Pericardium fibroblast (primary cell): ENCODE results near the gene DQX1. TPM values are rescaled to one million over a fixed set of nuclear protein-coding genes. Genes with fewer than 3 reads are reported as not detected.

ENCODE experiments used
- total RNA-seq: library from RNA; depleted of rRNA; stranded (reverse); fragments of >200 nt; gene quantifications from 2 replicates; pipeline ENCODE4 v1.2.3, GENCODE V29; 2015

The DQX1 gene, protein sequence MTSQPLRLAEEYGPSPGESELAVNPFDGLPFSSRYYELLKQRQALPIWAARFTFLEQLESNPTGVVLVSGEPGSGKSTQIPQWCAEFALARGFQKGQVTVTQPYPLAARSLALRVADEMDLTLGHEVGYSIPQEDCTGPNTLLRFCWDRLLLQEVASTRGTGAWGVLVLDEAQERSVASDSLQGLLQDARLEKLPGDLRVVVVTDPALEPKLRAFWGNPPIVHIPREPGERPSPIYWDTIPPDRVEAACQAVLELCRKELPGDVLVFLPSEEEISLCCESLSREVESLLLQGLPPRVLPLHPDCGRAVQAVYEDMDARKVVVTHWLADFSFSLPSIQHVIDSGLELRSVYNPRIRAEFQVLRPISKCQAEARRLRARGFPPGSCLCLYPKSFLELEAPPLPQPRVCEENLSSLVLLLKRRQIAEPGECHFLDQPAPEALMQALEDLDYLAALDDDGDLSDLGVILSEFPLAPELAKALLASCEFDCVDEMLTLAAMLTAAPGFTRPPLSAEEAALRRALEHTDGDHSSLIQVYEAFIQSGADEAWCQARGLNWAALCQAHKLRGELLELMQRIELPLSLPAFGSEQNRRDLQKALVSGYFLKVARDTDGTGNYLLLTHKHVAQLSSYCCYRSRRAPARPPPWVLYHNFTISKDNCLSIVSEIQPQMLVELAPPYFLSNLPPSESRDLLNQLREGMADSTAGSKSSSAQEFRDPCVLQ
- total RNA-seq, result not detected in 2 replicates

DNA sequence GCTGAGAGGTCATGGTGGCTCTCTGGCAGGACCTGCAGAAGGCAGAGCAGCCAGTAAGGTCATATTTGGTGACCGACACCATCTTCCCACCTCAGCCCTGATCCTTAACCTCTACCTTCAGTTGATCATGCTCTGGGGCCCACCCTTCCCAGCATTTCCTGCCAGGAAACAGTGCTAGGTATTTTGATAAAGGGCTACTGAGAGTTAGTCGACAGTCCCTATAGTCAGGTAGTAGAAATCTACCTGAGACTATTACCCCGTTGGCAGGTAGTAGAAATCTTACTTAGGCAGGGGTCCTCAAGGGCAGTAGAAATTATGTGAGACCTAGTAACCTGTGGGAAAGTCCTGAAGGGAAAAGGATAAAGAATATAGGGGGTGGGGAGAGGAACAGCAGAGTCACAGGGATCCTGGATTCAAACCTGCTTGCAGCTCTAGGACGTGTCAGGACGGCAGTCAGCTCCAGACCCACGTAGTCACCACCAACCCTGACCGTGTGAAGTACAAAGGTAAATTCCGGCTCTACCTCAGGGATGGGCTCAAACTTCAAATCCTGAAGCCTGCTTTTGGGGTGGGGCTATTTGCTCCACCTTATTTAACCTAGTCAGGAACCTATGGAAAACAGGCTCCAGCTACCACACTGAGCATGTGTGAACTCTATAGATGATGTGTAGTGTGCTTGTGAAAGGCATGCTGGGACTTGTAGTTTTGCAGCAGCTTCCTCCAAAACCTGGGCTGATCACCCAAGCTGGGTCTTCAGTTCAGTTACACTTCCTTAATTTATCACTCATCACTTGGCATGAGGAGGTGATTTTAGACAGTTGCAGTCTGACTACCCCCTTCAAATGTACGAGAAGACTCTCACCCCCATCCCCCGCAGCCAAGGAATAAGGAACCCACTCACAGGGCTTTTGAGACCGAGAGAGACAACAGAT lies at the start of gene DQX1:
TSS of gene DQX1 (minus strand) at position 515 of the 932 bp plus-strand sequence. CDS start at position 13, 502 bp downstream.

DNA sequence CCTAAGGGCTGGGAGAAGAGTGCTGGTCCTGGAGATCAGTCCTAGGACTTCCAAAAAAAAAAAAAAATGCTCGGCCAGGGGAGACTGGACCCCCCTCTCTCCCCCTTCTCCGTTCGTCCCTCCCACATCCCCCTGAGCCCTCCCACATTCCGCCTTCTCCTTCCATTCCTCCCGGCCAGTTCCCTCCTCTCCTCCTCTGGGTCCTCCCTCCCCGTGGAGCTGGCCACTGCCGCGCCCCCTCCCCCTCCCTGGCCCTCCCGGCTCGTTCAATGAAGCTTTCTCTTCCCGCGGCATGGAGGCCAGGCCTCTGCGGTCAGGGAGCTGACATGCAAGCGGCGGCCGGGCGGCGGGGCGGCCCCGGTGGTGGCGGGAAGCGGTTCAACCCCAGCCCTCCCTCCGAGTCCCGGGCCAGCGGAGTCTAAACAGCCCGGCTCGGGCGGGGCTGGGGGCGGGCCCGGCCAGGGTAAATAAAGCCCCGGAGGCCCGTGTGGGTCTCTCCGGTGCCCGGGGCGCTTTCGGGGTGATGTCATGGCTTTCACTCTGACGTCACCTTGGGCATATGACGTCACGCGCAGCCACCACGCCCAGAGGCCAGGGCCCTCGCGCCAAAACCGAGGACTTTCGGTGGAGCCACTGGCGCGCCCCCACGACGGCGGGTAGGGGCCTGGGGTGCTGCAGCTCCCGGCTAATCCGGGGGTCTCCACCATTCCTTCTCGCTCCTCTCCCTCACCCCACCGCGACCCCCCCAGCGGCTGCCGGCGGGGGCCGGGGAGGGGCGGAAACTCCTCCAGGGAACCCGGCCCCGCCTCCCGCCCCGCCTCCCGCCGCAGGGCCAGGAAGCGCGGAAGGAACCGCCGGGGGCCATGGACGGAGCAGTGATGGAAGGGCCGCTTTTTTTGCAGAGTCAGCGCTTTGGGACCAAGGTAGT lies 28.1 kb upstream of the DQX1 start, which contains the start of the genes DOK1 and LOXL3:
TSS of gene DOK1 (plus strand) at position 829 of the 928 bp plus-strand sequence. CDS start at position 864, 35 bp downstream.
TSS of gene LOXL3 (minus strand) at position 51 of the 928 bp plus-strand sequence. CDS start 1,308 bp downstream, outside the sequence.

DNA sequence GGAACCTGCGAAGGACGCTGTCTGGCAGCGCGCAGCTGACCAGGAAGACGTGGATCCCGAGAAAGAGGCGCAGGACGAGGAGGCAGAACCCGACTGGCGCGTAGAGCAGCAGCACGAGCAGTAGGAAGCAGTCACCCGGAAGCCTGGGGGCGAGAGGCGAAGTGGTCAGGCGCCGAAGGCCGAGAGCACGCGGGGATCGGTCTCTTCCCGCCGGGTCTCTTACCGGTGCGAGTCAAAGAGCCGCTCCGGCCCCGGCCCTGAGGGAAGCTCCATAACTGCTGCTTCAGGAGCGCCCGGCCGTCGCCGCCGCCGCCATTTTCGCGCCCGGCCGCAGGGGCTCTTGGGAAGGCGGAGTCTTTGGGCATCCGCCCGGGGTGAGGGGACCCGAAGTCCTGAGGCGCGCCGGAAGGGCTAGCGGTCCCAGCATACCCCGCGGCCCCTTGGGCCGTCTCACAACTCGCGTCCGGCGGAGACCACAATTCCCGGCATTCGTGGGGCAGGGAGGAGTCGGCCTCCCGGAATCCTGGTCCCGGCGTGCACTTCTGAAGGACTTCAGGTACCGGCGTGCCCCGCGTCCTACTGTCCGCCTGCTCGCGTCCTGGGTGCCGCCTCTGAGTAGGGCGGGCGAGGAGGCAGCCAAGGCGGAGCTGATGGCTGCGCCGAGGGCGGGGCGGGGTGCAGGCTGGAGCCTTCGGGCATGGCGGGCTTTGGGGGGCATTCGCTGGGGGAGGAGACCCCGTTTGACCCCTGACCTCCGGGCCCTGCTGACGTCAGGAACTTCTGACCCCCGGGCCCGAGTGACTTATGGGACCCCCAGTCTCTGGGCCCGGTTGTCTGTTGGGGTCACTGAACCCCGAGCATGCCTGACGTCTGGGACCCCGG lies 3.6 kb upstream of the DQX1 start, which contains the start of the genes AUP1 and HTRA2:
TSS of gene AUP1 (minus strand) at position 350 of the 882 bp plus-strand sequence. CDS start at position 273, 77 bp downstream.
TSS of gene HTRA2 (plus strand) at position 577 of the 882 bp plus-strand sequence. CDS start at position 651, 74 bp downstream.

DNA sequence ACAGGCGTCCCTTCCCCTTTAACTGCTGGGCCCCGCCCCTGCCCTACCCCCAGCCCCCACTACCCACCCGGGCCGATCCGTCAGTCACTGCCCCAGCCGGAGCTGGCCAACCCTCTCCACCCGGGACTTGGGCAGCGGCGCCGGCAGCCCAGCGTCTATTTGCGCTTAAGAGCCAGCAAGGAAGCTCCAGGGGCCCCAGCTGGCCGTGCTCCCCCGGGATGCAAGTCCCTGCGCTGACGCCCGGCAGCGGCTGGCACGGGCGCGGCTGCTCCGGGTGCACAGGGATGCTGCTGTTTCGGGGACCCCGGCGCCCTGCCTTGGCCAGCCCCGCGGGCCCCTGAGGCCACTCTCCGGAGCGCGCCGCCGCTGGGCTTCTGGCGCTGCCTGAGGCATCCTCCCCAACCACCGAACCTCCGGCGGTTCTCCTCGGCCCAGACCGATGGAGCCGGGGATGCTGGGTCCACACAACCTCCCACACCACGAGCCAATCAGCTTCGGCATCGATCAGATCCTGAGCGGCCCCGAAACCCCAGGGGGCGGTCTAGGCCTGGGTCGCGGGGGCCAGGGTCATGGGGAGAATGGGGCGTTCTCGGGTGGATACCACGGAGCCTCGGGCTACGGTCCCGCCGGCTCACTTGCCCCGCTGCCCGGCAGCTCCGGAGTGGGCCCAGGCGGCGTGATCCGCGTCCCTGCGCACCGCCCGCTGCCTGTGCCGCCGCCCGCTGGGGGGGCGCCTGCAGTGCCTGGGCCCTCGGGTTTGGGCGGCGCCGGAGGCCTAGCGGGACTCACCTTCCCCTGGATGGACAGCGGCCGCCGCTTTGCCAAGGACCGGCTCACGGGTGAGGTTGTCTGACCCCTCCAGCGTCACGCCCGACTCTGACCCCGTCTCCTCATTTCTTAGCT lies 11.4 kb downstream of the DQX1 start, which contains the start of gene TLX2:
TSS of gene TLX2 (plus strand) at position 83 of the 903 bp plus-strand sequence. CDS start at position 440, 357 bp downstream.

DNA sequence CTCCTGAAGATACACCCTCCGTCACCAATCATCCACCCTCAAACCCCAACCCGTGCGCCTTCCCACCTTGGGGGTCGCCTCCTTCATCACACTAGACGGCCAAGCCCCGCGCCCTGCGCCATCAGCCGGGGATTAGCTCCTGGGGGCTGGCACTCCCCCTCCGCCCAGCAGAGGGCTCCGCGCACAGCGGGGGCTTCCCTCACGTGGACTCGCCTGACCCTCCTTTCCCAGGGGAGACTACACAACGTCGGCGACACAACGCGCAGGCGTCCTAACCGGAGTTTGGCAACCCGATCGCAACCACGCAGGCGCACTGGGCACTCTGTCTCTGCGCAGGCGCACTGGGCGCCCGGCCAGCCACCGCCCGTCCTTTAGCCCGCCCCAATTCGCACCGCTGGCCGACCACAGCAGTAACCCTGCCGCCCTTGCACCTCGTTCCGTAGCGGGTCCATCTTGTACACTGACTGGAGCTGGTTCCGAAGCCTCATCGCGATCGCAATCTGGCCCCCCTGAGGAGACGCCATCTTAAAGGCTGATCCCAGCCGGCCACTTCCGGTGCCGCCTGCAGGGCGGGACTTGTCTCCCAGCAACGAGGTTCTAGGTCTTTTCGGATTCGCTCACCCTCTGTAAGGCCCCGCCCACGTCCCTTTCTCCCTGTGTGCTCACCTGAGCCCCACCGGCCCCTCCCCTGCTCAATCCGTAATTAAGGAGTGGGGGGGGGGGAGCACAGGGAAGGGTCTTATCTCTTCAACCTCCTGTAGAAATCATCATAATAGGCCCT lies 18.7 kb downstream of the DQX1 start, which contains the start of gene PCGF1:
TSS of gene PCGF1 (minus strand) at position 551 of the 781 bp plus-strand sequence. CDS start at position 524, 27 bp downstream.

DNA sequence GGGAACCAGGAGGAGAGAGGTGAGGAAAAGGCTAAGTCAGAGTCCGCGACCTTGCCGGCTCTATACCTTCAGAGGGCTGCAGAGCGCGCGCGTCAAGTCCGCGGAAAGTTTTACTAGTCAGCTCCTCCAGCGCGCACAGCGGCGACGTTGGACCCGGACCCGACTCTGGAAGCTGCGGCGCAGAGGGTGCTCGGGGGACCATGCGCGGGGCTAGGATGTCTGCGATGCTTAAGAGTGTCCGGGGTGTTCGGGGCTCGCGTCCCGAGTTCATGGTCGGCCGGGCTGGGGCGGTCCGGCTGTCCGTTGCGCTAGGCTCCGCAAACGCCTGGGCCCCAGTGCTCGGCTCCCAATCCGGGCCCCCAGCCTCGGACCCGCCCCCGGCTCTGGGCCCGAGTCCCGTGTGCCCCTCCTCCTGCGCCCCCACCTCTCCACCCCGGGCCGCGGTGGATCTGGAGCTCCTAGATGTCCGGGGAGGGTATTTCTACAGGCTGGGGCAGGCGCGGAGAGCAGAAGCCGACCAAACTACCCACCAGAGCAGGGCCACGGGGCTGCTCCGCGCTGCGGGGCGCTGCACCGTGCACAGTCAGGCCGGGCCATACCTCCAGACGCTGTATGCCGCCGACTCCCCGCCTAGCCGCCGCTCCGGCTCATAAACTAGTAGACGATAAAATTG lies 26.6 kb downstream of the DQX1 start, which contains the start of gene LBX2:
TSS of gene LBX2 (minus strand) at position 337 of the 673 bp plus-strand sequence. CDS start at position 271, 66 bp downstream.

DNA sequence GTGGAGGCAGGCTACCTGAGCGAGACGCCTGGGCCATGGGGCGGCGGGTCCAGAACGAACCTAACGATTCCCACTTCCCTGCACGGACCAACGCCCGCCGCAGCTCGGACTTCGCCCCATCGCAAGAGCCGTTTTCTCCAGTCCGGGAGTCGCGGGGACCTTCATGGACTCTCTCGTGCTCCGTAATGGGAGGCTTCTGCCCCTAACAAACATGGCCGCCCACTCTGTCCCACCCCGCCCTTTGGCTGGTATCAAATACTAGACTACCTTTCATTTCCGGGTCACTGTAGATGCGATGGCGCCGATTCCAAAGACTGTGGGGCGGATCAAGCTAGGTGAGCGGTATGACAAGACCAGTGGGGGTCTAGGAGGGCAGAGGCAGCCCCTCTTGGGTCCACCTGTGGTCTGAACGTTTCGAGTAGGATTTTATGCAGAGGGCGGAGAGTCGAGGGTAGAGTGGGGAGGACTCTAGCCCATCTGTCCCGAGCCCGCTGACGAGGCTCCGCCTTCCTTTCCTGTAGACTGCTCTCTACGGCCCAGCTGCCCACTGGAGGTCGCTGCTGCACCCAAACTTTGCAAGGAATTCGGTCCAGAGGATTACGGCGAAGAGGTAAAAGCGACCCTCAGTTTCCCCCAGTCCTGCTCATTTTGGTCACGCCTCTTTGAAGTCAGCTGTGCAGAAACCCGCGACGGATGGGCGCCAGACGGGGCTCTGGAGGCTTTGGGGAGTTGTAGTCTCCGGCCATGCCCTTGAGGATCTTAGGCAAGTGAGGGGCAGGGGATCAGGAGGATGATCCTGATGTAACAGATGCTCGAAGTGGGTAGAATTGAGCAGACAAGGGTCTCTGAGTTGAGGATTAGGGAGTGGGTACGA lies 43.0 kb downstream of the DQX1 start, which contains the start of the genes CCDC142 and TTC31:
TSS of gene CCDC142 (minus strand) at position 198 of the 874 bp plus-strand sequence. CDS start at position 37, 161 bp downstream.
TSS of gene TTC31 (plus strand) at position 281 of the 874 bp plus-strand sequence. CDS start at position 296, 15 bp downstream.

DNA sequence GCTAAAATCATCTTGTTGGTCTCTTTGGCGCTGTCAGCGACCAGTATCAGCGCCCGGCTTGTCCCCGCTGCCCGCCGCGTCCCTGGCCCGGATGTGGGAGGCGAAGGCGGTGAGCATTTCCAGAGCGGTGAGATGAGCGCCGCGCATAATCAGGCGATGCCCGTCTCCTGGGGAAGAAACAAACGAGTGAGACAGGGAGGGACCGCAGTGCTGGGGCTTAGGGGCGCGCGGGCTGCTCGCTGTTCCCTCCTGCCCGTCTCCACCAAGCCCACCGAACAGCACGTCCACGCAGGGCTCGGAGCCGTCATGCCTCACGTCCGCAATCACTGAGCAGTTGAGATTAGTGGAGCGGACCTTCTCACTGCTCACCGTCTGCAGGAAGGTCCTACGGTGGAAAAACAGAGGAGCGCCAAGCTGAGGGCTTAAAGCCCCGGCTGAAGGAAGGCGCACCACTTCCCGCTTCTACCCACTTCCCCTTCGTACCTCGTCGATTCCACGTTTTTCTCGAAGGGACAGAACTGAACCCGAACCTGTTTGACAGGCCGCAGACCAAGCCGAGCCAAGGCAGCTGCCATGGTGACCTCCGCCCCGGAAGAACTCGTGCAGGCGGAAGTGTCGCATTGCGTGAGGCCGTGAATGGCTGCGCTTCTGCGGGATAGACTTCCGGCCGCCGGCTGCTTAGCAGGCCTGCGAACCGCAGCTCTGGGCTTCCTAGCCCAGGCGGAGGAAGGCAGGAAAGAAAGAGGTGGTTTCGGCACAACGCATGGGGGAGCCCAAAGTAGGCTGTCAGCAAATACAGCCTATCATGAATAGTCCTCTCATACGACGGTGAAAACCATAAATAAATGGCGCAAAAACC lies 53.7 kb downstream of the DQX1 start, which contains the start of gene MRPL53:
TSS of gene MRPL53 (minus strand) at position 595 of the 859 bp plus-strand sequence. CDS start at position 575, 20 bp downstream.

Other genes with a start within 250 kb of the DQX1 start
- gene SLC4A5, start 182.8 kb downstream of the DQX1 start, total RNA-seq, result under 0.01 TPM in 1 of 2 replicates, not detected in the other
- gene DCTN1, start 145.9 kb downstream of the DQX1 start, total RNA-seq, result 114 and 172 TPM in 2 replicates
- gene C2orf81, start 104.6 kb downstream of the DQX1 start, total RNA-seq, result 2.0 and 2.7 TPM in 2 replicates
- 23.5 and 27.3 TPM in 2 replicates for gene WDR54, start 104.5 kb downstream of the DQX1 start, total RNA-seq
- 11.8 and 15.3 TPM in 2 replicates for gene RTKN, start 84.3 kb downstream of the DQX1 start, total RNA-seq
- 2.9 and 4.6 TPM in 2 replicates for gene INO80B, start 71.1 kb downstream of the DQX1 start, total RNA-seq
- 53.0 and 54.5 TPM in 2 replicates for gene WBP1, start 67.8 kb downstream of the DQX1 start, total RNA-seq
- gene MOGS, start 60.8 kb downstream of the DQX1 start, total RNA-seq, result 44.5 and 44.6 TPM in 2 replicates
- 10.3 and 40.7 TPM in 2 replicates for gene MRPL53, start 53.6 kb downstream of the DQX1 start, total RNA-seq
- 9.8 and 10.6 TPM in 2 replicates for gene CCDC142, start 43.2 kb downstream of the DQX1 start, total RNA-seq
- 15.4 and 15.5 TPM in 2 replicates for gene TTC31, start 43.1 kb downstream of the DQX1 start, total RNA-seq
- 1.9 and 3.2 TPM in 2 replicates for gene LBX2, start 26.6 kb downstream of the DQX1 start, total RNA-seq
- gene PCGF1, start 18.5 kb downstream of the DQX1 start, total RNA-seq, result 11.0 and 18.5 TPM in 2 replicates
- gene TLX2, start 11.8 kb downstream of the DQX1 start, total RNA-seq, result 0.35 TPM in 1 of 2 replicates, not detected in the other
- 65.5 and 72.1 TPM in 2 replicates for gene AUP1, start 3.5 kb upstream of the DQX1 start, total RNA-seq
- gene HTRA2, start 3.7 kb upstream of the DQX1 start, total RNA-seq, result 11.7 and 32.1 TPM in 2 replicates
- 7.3 and 23.7 TPM in 2 replicates for gene LOXL3, start 27.7 kb upstream of the DQX1 start, total RNA-seq
- gene DOK1, start 28.5 kb upstream of the DQX1 start, total RNA-seq, result 27.2 and 28.2 TPM in 2 replicates
- not detected in 2 replicates for gene M1AP, start 122.1 kb upstream of the DQX1 start, total RNA-seq
- gene SEMA4F, start 128.0 kb upstream of the DQX1 start, total RNA-seq, result 2.3 and 2.4 TPM in 2 replicates